GM21526 (cell line): Measurements from ENCODE around the gene CAVIN1.
"Not testable (repeated sequence)": the region's sequence is repeated elsewhere in the genome, so short reads cannot be mapped to it uniquely, and the experiment has no call there.

Source experiments
- ATAC-seq: cut with Tn5 transposase; IDR thresholded peaks from one replicate; pipeline ENCODE4 v1.9.1; 2021; ENCODE audit warnings: moderate library complexity; ENCODE audit not compliant: unreplicated experiment, low FRiP score

The CAVIN1 gene

GRCh38 chr17:42422958-42423712 is at the start of gene CAVIN1:
TSS of gene CAVIN1 (minus strand) at chr17:42423256. CDS start at chr17:42423097, 159 bp downstream.
- no peak for ATAC-seq

GRCh38 chr17:42467889-42468288 is 44.8 kb upstream of the CAVIN1 start:
- no peak for ATAC-seq

GRCh38 chr17:42463976-42464400 is 40.9 kb upstream of the CAVIN1 start:
- no peak for ATAC-seq

- no peak for ATAC-seq
Observed at GRCh38 chr17:42460371-42460770, 37.3 kb upstream of the CAVIN1 start.

- ATAC-seq = no peak
Observed at GRCh38 chr17:42459801-42460281, 36.8 kb upstream of the CAVIN1 start.

- no peak for ATAC-seq
Observed at GRCh38 chr17:42459256-42459800, 36.3 kb upstream of the CAVIN1 start.

GRCh38 chr17:42458497-42459255 is 35.6 kb upstream of the CAVIN1 start, which contains the start of gene ATP6V0A1:
TSS of gene ATP6V0A1 (plus strand) at chr17:42458878. CDS start at chr17:42460895, 2,017 bp downstream.
- peak; percentile 44 for ATAC-seq

GRCh38 chr17:42457107-42457792 is 34.2 kb upstream of the CAVIN1 start:
- ATAC-seq = no peak

GRCh38 chr17:42456223-42457106 is 33.4 kb upstream of the CAVIN1 start:
- no peak for ATAC-seq

GRCh38 chr17:42454987-42455386 is 31.9 kb upstream of the CAVIN1 start:
- not testable (repeated sequence) for ATAC-seq

- no peak for ATAC-seq
Observed at GRCh38 chr17:42453439-42453838, 30.4 kb upstream of the CAVIN1 start.

GRCh38 chr17:42451270-42451669 is 28.2 kb upstream of the CAVIN1 start:
- ATAC-seq = not testable (repeated sequence)

- not testable (repeated sequence) for ATAC-seq
Observed at GRCh38 chr17:42449838-42450237, 26.8 kb upstream of the CAVIN1 start.

- not testable (repeated sequence) for ATAC-seq
Observed at GRCh38 chr17:42449176-42449575, 26.1 kb upstream of the CAVIN1 start.

GRCh38 chr17:42442196-42442565 is 19.1 kb upstream of the CAVIN1 start:
- ATAC-seq = no peak

- no peak for ATAC-seq
Observed at GRCh38 chr17:42441371-42442195, 18.5 kb upstream of the CAVIN1 start.

- ATAC-seq = no peak
Observed at GRCh38 chr17:42438600-42439567, 15.8 kb upstream of the CAVIN1 start.

- ATAC-seq = no peak
Observed at GRCh38 chr17:42436391-42436790, 13.3 kb upstream of the CAVIN1 start.
